GM20000 (cell line): ENCODE results near the gene PALS2.
A peak's percentile ranks its signal among the peaks of the same experiment; 100 is the strongest.

Experiments used
- DNase-seq: peaks from one replicate; pipeline ENCODE4 v3.0.0; 2012; ENCODE audit warnings: low spot score
- CTCF ChIP-seq: IDR thresholded peaks from 2 replicates; pipeline ENCODE4 v1.5.1; 2012; ENCODE audit warnings: mild to moderate bottlenecking, control low read depth; ENCODE audit errors: extremely low read depth, missing control alignments

The PALS2 gene, protein sequence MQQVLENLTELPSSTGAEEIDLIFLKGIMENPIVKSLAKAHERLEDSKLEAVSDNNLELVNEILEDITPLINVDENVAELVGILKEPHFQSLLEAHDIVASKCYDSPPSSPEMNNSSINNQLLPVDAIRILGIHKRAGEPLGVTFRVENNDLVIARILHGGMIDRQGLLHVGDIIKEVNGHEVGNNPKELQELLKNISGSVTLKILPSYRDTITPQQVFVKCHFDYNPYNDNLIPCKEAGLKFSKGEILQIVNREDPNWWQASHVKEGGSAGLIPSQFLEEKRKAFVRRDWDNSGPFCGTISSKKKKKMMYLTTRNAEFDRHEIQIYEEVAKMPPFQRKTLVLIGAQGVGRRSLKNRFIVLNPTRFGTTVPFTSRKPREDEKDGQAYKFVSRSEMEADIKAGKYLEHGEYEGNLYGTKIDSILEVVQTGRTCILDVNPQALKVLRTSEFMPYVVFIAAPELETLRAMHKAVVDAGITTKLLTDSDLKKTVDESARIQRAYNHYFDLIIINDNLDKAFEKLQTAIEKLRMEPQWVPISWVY

GRCh38 chr7:24572997-24573553 is at the start of gene PALS2:
PALS2 (plus strand) TSS chr7:24573452; CDS start chr7:24623668, 50,216 bp downstream.
- TF ChIP-seq CTCF: no peak
- peak; percentile 94 for DNase-seq

GRCh38 chr7:24531255-24531654 is 42.0 kb upstream of the PALS2 start:
- no peak for DNase-seq
- no peak for TF ChIP-seq CTCF

- no peak for TF ChIP-seq CTCF
- no peak for DNase-seq
Measured at GRCh38 chr7:24536682-24537081, 36.6 kb upstream of the PALS2 start.

- DNase-seq: no peak
- no peak for TF ChIP-seq CTCF
Measured at GRCh38 chr7:24540956-24541355, 32.3 kb upstream of the PALS2 start.

DNA sequence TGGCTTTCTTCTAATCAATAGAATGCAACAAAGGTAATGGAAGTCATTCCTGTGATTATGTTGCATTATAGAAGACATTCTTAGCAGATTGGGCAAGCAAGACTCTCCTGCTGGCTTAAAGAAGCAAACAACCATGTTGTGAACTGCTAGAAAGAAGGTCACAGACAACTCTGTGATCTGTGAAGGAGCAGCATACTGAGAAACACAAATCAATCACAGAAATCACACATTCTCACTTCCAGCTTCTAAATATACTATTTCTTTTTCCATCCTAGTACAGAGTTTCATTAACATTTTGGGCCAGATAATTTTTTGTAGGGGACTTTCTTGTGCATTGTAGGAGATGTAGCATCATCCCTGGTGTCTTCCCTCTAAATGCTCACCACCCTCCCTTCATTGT is 28.0 kb upstream of the PALS2 start:
- DNase-seq: no peak
- no peak for TF ChIP-seq CTCF

DNA sequence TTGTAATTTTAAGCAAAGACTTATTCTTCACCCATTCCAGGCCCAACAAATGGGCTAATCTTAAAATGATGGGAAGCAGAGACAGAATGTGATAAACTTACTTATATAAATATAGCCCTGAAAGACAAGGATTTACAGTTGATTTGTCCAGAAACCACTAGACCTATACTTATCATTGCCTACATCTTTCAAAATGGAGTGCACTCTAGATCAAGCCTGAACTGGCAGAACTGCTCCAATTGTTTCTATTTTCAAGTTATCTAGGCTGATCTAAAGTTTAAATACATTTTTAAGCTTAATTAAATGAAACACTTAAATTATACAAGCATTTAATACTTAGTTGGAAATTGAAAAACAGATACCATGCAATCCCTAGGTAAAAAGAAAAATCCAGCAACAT is 24.9 kb upstream of the PALS2 start:
- DNase-seq: no peak
- TF ChIP-seq CTCF: no peak

GRCh38 chr7:24549991-24550390 is 23.3 kb upstream of the PALS2 start:
- TF ChIP-seq CTCF: no peak
- DNase-seq: no peak
